Dermis blood vessel endothelial cell (primary cell): ENCODE data around the gene SLC51B. TPM values are rescaled to one million over a fixed set of nuclear protein-coding genes. Genes with fewer than 3 reads are reported as not detected.
"Not testable (repeated sequence)": the region's sequence is repeated elsewhere in the genome, so short reads cannot be mapped to it uniquely, and the experiment has no call there.

Source experiments
- DNase-seq: peaks from one replicate; pipeline ENCODE4 v3.0.0; 2010
- total RNA-seq: library from RNA; depleted of rRNA; stranded (reverse); fragments of >200 nt; gene quantifications from 2 replicates; pipeline ENCODE4 v1.2.3, GENCODE V29; 2014

The SLC51B gene
- total RNA-seq, 1 donor from 2014 or later, result not detected

DNA sequence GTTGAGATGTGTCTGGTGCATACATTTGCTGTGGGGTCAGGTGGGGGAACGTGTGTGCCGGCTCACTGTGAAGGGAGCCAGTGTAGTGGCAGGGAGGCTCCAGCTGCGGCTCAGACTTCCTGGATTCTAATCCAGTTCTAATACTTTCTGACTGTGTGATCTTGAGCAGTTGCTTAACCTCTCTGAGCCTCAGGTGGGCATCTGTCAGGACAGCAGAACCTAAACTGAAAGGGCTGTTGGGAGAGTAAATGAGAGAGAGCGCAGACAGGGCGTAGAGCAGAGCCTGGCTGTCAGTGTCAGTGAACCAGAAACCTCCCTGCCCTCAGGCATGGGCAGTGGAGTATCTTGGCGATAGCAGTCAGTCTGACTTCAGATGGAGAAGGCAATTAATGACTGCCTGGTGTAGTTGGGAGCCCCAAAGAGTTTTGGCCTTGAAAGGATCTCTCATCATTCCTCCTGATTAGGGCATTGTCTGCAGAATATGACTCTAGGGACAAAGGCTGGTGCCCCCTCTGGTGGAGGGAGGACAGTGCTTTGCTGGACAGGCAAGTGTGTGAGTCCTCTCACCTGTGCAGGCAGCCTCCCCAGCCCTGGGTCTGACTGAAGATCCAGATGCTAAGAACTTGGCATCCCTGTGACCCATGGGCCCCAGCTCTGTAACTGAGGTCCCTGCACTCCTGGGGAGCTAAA, 40.9 kb downstream of the SLC51B start:
- peak; percentile 52 for DNase-seq

DNA sequence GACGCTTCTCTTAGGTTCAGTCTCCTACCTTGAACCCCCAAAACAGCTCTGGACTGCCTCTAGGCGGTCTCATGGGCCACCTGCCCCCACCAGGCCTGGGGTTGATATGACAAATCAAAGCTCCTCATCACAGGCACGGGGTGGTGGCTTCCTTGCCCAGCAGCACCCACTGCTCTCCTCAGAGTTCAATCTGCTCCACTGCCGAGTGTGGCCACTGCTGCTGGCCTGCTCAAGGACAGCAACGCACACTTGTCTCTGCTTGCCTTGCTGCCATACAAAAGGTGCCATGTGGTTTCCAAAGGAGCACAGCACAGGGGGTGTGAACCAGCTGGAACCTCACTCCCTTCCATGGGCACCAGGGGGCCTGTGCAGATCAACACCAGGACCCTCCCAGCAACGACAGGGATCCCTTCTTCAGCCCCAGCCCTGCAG, 41.5 kb downstream of the SLC51B start:
- DNase-seq, result peak; percentile 31

DNA sequence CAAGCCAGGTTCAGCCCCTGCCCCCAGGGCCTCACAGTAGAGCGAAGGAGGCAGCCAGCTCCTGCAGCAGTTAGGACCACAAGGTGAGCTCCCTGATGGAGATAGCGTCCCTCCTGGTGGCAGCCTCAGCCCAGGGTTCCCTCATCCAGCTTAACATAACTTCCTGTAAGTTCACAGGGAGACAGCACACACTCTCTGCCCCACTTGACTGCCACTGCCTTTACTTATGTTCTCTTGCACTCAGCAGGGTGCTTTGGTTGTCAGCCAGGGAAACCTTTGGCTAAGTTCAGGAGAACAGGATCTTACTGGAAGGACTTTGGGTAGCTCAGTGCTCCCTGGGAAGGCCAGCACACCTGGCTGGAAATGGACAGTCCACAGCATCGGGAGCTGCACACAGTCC, 42.2 kb downstream of the SLC51B start:
- no peak for DNase-seq

DNA sequence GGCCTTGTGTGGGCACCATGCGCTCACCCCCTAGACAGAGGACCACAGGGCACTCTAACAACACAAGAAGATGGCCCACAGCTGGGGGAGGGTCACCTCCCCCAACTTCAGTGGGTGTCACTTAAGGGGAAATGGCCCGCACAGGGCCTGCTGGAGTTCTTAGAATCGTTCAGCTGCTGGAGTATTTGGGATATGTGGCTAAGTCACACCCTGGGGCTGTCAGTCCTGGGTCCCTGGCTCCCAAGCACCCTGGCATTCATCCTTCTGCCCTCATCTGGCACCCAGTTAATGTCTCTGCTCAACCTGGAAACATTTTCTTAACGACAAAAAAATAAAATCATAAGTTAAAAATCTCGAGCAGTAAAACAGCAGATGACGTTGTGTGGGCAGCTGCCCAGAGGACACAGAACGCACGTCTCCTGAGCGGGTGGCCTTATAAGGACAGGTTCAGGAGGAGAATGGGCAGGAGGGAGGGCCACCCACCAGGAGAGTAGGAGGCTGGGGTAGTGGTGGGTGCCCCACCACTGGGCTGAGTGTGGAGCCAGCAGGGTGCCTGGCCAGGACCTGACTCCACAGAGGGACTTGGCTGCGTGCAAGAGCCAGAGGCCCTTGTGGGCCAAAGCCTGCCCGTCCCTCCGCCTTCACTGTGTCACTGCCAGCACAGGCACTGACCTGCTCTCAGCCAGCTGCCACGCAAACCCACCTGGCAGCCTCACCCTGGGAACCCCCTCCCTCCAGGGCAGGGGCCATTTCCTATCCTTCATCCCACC, 42.9 kb downstream of the SLC51B start:
- no peak for DNase-seq

DNA sequence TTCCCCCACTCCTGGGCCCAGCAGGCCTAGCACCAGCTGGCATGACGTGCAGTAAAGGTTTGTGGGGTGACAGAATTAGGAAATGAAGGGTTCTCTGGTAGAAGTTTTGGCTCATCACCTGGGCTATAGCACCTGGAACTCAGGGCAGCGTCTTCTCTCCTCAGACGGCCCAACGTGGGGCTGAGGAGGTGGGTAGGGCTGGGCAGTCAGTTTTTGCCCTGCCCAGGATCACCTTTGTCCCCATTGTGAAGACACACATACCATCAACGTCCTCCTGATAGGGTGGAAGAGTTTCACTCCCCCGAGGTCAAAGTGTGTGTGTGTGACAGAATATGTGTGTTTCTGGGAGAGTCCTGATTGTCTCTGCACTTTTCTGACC, 43.4 kb downstream of the SLC51B start:
- DNase-seq, result no peak

DNA sequence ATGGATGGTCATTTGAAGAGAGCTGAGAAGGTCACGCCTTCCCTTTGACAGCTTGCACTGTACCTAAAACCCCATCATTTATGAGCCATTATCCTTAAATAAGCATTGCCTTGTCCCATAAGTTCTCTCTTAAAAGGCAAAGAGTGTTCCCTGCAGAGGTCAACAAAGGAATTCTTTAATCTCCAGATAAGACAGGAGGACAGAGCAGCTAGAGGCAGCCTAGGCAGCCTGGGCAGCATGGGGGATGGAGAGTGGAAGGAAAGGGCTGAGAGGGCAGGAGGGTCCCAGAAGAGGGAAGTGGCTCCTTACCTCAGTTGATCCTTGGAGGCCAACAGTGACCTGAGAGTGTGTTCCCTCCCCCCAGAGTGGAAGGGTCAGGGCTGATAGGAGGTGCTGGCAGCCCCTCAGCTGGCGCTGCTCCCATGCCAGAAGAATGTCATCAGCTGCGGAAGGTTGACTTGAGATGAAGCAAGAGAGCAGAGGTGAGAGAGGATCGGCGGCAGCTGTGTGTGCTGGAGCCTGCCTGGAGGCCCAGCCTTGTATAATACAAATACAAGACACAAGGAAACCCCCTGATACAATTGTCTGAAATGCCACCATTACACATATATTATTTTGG, 44.1 kb downstream of the SLC51B start:
- DNase-seq, result no peak

DNA sequence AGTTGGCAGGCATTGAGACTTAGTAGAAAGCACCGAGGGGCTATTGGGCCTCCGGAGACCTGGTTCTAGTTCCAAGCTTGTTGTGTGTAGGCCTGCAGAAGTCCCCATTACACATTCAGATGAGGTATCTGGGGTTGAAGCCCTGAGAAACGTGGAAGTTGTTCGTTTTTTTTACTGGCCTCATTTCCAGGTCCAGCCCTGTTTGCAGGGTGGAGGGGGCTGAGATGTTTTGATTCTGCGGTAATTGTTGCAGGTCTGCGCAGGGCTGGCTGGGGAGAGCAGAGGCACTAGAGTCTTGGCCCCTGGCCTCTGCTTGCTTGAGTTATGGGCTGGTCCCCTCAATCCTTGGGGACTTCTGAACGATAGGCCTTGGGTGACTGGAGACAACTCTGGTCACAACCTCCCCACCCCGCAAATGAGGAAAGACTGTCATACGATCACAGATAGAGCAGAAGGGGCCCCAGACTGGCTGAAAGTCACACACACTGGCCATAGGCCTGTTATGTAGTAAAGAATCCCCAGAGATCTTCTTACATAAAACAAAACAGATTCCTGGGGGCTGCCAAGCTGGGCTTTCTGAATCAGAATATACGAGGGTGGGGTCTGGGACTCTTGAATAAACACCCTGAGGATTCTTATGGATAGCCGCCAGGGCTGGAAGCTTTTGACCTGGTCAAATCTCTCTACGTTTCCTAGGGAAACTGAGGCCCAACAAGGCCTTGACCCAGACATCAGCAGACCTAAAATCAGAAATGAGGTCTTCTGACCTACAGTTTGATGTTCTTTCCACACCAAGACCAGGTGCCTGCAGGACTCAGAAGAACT, 47.0 kb downstream of the SLC51B start:
- no peak for DNase-seq

DNA sequence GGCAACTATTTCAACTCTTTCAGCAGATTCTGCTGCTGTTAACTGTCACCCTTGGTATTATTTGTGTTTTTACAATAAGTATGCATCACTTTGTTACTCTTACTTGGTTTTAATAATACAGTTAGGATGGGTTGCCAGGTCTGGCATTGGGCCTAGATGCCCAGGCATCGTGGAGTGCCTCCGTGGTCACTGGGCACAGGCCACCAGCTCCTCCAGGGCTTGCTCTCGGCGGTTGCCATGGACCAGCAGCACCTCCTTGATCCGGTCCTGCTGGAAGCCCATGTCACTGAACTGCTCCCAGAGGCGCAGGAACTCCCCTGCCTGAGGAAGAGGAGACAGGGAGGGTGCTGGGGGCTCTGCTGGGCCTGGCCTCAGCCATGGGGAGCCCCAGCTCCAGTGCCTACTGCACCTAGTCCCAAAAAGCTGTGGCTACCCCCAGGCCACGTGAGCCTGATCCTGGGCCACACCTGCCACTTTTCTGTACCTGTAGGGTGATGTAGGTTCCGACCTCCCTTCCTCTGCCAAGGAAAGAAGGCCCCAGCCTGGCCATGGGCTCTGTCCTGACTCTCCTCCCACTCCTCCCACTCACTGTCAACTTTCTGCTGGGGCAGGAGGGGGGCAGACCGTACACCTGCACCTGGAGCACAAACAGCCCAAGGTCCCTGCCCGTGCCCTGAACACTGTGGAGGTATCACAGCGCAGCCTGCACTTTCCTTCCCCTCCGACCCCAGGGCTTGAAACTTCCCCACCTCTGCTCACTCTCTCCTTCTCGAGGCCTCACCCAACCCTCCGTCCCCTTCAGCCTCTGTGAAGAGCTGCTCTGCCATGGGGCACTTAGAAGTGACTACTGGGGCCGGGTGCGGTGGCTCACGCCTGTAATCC, 48.0 kb downstream of the SLC51B start:
- no peak for DNase-seq

DNA sequence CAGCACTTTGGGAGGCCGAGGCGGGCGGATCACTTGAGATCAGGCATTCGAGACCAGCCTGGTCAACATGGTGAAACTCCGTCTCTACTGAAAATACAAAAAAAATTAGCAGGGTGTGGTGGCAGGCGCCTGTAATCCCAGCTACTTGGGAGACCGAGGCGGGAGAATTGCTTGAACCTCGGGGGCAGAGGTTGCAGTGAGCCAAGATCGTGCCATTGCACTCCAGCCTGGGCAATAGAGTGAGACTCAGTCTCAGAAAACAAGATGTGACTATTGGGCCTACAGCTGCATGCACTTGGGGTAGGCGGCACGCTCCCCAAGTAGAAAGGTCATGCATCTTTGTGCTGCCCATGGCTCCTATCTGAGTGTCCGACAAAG, 48.6 kb downstream of the SLC51B start:
- not testable (repeated sequence) for DNase-seq

DNA sequence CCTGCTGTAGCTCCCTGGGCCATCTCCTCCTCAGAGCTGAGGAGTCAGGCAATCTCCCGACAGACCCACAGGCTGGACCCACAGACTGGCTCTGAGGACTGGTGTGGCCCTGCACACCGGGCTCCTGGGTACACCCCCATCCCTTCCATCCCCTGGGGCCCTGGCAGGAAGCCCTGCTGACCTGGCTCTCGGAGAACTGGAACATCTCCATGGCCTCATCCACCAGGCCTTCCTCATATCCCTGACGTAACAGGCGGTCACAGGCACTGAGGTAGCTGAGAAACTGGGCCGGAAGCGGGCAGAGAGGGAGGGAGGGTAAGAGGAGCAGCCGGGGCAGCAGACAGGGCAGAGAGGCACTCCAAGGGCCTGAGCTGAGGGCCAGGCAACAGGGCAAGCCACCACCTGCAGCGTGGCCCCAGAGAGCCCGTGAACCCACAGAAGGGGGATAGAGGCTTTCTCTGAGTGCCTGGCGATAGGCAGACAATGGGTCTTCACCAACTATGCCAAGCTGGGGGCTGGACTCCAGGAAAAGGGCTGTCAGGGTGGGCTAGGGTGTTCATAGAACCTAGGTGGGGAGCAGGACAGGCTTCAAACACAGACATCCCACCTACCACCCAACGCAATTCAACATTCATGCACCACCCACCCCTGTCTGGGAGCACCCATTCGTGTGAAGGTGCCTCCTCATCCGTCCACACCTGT, 49.3 kb downstream of the SLC51B start:
- DNase-seq, result peak; percentile 16

DNA sequence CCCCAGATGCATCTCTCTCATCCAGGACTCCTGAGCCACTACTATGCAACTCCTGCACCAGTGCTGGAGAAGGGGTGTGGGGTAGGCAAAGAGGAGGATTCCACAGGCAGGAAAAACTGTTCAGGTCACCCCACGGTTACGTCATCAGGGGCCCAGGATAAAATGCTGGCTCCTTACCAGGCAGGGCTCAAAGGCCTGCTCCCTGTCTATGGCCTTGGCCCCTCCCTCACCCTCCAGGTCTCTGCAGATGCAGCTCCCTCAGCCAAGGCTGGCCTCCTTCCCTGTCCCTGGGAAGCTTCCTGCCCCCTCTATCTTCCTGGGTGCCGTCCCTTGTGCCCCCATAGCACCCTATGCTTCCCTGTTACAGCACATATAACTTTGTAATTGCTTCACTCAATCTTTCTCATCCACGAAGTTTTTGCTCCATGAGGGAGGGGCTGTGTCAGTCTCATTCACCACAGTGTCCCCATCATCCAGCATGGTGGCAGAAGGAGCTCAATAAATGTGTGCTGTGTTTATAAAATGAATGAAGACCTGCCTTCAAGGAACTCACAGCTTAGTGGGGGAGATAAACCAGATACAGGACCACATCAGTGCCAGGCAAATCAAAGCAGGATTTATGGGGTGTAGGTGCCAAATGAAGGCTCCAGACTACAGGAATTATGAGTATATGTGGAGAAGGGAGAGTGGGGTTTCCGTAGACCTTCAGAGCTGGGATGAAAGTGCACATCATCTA, 50.0 kb downstream of the SLC51B start:
- no peak for DNase-seq

DNA sequence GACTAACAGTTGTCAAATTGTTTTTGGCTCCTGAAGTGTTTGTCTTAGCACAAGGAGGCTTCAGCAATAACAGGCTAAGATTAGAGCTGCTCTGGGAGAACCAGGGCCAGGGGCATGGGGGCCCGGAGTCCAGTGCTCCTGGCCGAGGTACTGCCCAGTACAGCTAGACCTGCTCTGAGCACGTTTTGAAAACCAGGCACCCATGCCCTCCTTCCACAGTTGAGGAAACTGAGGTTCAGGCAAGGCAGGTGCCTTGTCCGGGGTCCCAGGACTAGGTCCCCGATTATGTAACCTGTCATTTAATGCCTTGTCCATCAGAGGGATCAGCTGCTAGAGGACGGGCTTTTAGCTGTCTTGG, 50.5 kb downstream of the SLC51B start:
- DNase-seq, result no peak

DNA sequence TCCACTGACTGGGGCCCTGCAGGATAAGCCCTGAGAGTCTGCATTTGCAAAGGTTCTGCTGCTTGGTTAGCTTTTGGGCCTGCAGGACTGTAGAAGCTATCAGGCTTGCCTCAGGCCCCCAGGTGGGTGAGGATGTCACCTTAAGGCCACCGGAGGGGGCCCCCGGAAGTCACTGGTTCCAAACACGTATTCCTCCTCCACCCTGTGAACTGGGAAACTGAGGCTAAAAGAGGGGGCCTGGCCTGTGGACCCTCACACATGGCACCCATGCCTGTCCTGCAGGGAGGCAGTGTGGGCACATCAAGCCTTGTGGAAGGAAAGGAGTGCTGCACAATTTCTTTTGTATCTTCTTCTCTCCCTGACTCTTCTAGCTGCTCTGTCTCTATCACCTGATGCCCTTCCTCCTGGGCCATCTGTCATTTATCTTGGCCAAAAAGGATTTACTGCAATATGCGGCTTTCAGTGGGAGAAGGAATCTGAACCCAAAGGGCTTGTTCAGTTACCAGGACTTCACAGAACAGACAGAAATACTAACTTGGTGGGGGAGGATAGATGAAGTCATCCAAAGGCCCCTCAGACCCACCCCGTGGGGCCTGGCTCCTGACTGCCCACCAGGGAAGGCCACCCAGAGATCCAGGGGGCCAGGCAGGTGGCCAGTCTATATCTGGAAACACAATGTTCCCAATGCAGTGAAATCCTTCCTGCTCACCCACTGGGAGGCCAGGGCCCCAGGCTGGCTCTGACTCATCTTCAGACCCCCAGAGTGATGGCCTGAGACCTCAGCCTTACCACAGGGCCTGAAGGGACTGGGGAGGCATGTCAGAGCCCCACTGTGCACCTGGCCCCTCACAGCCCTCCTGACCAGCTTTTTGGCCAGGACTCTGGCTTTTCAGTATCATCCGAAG, 51.5 kb downstream of the SLC51B start:
- no peak for DNase-seq

DNA sequence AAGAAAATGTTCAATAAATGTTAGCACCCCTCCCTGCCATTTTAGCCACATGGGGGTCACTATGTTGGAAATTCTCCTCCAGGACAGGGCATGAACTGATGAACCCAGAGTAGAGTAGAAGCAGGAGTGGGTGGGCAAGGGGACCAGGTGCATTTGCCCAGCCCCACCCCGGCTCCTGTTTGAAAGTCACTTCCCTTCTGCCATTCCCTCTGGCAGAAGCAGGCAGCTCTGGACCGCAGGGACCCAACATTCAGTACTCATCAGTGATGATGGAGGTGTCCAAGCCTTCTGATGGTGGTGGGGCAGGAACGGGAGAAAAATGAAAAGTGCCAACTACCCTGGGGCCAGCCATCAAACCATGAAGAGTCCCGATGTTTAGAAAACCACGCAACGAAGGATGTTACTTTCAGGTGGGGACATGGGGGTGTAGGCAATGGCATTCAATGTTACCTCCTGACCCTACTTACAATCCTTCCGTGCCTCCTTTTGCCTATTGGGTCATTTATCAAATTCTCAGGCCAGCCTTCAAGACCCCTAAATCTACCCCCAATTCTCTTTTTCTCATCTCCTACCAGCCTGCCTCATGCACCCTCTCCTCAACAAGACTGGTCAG, 52.6 kb downstream of the SLC51B start:
- DNase-seq, result no peak

DNA sequence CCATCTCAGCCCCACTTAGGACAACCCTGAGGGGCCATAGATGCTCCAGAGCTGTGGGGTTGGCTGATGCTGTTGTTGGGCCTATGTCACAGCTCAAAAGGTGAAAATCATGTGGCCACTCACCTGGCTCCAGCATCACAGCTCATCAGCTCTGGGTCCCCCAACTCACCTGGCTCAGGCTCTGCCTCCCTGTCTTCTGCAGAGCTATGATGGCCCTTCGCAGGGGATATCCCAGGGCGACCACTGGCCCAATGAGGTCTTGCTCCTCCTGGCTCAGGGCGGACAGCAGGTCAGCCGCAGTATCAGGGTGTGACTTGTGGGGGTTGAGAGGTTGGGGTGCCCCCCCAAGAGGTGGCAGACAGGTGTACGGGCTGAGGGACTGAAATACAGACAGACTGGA, 54.1 kb downstream of the SLC51B start:
- DNase-seq, result no peak

DNA sequence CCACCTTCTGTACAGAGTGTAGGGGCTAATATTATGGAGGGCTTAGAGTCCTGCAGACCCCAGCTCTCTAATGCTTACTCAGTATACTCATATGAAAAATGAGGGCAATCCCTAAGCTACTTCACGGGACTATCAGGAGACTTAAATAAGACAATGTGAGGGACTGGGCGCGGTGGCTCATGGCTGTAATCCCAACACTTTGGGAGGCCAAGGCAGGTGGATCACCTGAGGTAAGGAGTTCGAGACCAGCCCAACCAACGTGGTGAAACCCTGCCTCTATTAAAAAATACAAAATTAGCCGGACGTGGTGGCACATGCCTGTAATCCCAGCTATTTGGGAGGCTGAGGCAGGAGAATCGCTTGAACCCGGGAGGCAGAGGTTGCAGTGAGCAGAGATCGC, 54.6 kb downstream of the SLC51B start:
- not testable (repeated sequence) for DNase-seq

DNA sequence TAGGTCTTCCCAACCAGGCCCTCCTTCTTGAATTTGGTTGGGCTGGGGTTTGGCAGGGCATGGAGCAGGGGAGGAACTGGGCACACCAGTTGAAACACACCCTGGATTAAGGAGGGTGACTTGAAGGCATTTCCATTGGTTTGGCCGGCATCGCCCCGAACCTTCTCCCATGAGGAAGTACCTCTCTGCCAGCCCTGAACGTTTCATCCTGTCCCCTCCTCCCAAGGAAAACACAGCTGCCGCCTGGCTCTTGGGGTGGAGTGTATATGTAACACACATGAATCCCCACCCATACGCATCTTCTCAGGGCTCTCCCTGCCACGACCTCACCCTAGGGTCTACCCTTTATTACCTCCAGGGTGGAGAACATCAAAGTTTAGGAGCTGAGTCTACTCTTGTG, 55.3 kb downstream of the SLC51B start:
- DNase-seq, result no peak

DNA sequence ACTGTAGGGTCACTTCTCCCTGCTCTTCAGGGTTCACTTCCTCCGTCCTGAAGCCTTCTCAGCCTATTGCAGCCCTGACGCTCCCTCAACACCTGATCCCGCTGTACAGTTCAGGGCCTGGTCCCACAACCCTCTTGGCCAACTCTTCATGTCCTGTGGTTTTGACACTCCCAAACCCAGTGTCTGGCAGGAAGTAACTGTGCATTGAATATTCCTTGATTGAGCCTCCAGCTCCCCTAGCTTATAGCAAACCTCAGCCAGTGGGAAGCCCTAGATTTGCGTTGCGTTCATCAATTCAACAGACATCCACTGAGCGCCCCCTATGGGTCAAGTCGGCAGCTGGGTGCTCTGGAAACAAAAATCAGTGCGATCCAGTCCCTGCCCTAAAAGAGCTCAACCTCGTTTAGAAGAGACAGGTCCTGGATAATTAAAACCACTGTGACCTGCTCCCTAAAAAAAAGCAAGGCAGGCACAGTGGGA, 56.3 kb downstream of the SLC51B start:
- DNase-seq, result peak; percentile 74
